Heart left ventricle (tissue), 13 donors: Measurements from ENCODE around the gene SETD7.

ENCODE experiments used
- CTCF ChIP-seq, 12 donors: fragments of 200-600 bp; sonication (generic) in 4 of 12; IDR thresholded peaks; one replicate each; pipeline versions ENCODE4 v1.5.0 to v1.8.0; 2018 to 2022; ENCODE audit warnings: antibody characterized with exemption in 12 of 12, mild to moderate bottlenecking in 5 of 12
- POLR2A ChIP-seq, 2 donors: fragments of 450-650 bp; IDR thresholded peaks; one replicate each; pipeline ENCODE4 v1.6.1; 2017; ENCODE audit warnings: antibody characterized with exemption in 2 of 2, mild to moderate bottlenecking in 2 of 2, moderate library complexity in 2 of 2
- donor health status: ischemic (EF 13 %, LVEDD 7.1; RV severe dilation, severe dysfunction).
- donor health status: DM: no; HTN: yes; CAD: no.
- donor health status: DM: no; HTN: no; CAD: no.
- donor health status: ischemic (EF 25% LVEDD 6.9; RV normal size, moderate dysfunction).
- donor health status: ischemic (EF 25% LVEDD 5.7; RV mildly dilated, moderate dysfunction).
- donor health status: ischemic (EF 35%, LVEDD 5.7; RV mildly dilated, moderate dysfunction).
- donor health status: nonischemic (EF 11% LVEDD 7.7; RV severe dilation, severe dysfunction).
- donor health status: DM: yes; HTN: yes; CAD: no.
- donor health status: PGD.
- donor health status: ischemic (EF 29% LVEDD 5.4; RV normal size, mild dysfunction).
- donor health status: nonischemic (EF 23%, LVEDD 6.1; RV moderate dilation, normal function).

DNA sequence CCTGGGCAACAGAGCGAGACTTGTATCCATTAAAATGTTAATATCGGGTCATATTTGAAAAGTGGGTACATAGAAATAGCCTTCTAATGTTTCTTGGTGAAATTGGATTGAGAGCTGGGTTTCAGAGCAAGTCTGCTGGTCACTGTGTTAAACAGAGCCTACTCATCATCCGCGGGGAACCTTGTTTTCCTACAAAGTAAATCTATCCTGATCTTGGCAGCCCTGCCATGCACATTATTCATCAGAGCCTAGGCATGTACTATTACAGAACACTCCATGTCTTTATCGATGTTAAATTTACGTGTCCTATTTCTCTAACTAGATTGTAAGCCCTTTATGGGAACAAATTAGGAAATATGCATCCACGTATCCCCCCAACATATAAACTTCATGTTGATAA lies 18.7 kb downstream of the SETD7 start:
- TF ChIP-seq CTCF (IDR thresholded peaks at IDR 0.05) (no peak), POLR2A (IDR thresholded peaks at IDR 0.05) (no peak)
